C4-2B (cell line): Measurements from ENCODE around the gene GRAMD2A.

Experiments
- ZFX ChIP-seq: fragments of 450-650 bp; IDR thresholded peaks from 2 replicates; pipeline ENCODE4 v1.6.1; 2017
- TF ChIP-seq, protein P1 (sequence below): fragments of 450-650 bp; conservative IDR thresholded peaks from 2 replicates; pipeline ENCODE4 v1.5.1; 2017; ENCODE audit warnings: mild to moderate bottlenecking

- TF ChIP-seq, protein P1, sequence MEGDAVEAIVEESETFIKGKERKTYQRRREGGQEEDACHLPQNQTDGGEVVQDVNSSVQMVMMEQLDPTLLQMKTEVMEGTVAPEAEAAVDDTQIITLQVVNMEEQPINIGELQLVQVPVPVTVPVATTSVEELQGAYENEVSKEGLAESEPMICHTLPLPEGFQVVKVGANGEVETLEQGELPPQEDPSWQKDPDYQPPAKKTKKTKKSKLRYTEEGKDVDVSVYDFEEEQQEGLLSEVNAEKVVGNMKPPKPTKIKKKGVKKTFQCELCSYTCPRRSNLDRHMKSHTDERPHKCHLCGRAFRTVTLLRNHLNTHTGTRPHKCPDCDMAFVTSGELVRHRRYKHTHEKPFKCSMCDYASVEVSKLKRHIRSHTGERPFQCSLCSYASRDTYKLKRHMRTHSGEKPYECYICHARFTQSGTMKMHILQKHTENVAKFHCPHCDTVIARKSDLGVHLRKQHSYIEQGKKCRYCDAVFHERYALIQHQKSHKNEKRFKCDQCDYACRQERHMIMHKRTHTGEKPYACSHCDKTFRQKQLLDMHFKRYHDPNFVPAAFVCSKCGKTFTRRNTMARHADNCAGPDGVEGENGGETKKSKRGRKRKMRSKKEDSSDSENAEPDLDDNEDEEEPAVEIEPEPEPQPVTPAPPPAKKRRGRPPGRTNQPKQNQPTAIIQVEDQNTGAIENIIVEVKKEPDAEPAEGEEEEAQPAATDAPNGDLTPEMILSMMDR: no peak
- TF ChIP-seq ZFX: no peak
These were observed 23.1 kb upstream of the GRAMD2A start for GRCh38 chr15:72220687-72221086.
